NAMALWA (cell line): ENCODE measurements around the gene RNF43.
"Not testable (repeated sequence)": the region's sequence is repeated elsewhere in the genome, so short reads cannot be mapped to it uniquely, and the experiment has no call there.

ENCODE experiments used
- DNase-seq: peaks from one replicate; pipeline ENCODE4 v3.0.0-alpha.2; 2015; ENCODE audit warnings: low spot score

Gene RNF43

GRCh38 chr17:58409432-58409831, 7.9 kb downstream of the RNF43 start:
- DNase-seq, result no peak

- DNase-seq, result no peak
Observed at GRCh38 chr17:58403311-58403710, 14.0 kb downstream of the RNF43 start.

GRCh38 chr17:58402679-58403078, 14.7 kb downstream of the RNF43 start:
- no peak for DNase-seq

GRCh38 chr17:58402047-58402446, 15.3 kb downstream of the RNF43 start:
- no peak for DNase-seq

- DNase-seq, result no peak
Observed at GRCh38 chr17:58401287-58401686, 16.0 kb downstream of the RNF43 start.

- DNase-seq, result no peak
Observed at GRCh38 chr17:58400826-58401225, 16.5 kb downstream of the RNF43 start.

GRCh38 chr17:58399974-58400373, 17.4 kb downstream of the RNF43 start:
- DNase-seq, result no peak

- no peak for DNase-seq
Observed at GRCh38 chr17:58398574-58399266, 18.6 kb downstream of the RNF43 start.

- DNase-seq, result not testable (repeated sequence)
Observed at GRCh38 chr17:58397421-58397820, 19.9 kb downstream of the RNF43 start.

GRCh38 chr17:58396173-58396572, 21.2 kb downstream of the RNF43 start:
- no peak for DNase-seq

- no peak for DNase-seq
Observed at GRCh38 chr17:58394534-58395223, 22.7 kb downstream of the RNF43 start.

- DNase-seq, result no peak
Observed at GRCh38 chr17:58391302-58391984, 25.9 kb downstream of the RNF43 start.

GRCh38 chr17:58390884-58391283, 26.4 kb downstream of the RNF43 start:
- DNase-seq, result no peak

GRCh38 chr17:58388302-58389190, 28.8 kb downstream of the RNF43 start:
- no peak for DNase-seq

GRCh38 chr17:58387834-58388233, 29.5 kb downstream of the RNF43 start:
- no peak for DNase-seq

GRCh38 chr17:58386708-58387107, 30.6 kb downstream of the RNF43 start:
- DNase-seq, result no peak

GRCh38 chr17:58385359-58385899, 31.9 kb downstream of the RNF43 start:
- DNase-seq, result no peak

- DNase-seq, result no peak
Observed at GRCh38 chr17:58384897-58385296, 32.4 kb downstream of the RNF43 start.

GRCh38 chr17:58383892-58384462, 33.4 kb downstream of the RNF43 start:
- DNase-seq, result no peak

- no peak for DNase-seq
Observed at GRCh38 chr17:58382872-58383242, 34.5 kb downstream of the RNF43 start.

- DNase-seq, result peak; percentile 41
Observed at GRCh38 chr17:58382108-58382871, 35.0 kb downstream of the RNF43 start.
